ENCODE data around the gene LCMT1. TPM values are rescaled to one million over a fixed set of nuclear protein-coding genes. Genes with fewer than 3 reads are reported as not detected.

Gene LCMT1
- total RNA-seq, 1 donor from 2014 or later = 35.7 TPM

DNA sequence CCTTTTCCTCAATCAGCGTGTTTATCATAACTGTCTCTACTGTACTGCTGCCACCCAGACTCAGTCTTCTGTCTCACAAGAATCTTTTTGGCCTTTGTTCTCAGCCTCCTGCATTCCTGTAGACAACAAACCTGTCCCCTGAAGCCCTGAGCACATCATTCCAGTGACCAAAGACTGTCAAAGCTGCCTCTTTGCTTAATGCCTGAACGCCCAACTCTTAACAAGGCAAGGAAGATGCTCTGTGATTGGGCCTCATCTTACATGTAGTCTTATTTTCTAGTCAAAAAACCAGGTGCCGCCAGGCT lies 75.9 kb downstream of the LCMT1 start:
- Histone ChIP-seq H3K4me1 (no peaks in the 10 kb centered on the region), H3K4me3 (no peak overlapping the region), H3K27me3 (ENCODE audit: low read depth) (no peaks in the 10 kb centered on the region), H3K27ac (no peak overlapping the region), H3K9me3 (no peaks in the 10 kb centered on the region), H3K36me3 (no peaks in the 10 kb centered on the region)
- no peak for ATAC-seq
- intact Hi-C loops (cut with DNase I) = no loop called here
- DNase-seq = no peak
- TF ChIP-seq, protein P1, sequence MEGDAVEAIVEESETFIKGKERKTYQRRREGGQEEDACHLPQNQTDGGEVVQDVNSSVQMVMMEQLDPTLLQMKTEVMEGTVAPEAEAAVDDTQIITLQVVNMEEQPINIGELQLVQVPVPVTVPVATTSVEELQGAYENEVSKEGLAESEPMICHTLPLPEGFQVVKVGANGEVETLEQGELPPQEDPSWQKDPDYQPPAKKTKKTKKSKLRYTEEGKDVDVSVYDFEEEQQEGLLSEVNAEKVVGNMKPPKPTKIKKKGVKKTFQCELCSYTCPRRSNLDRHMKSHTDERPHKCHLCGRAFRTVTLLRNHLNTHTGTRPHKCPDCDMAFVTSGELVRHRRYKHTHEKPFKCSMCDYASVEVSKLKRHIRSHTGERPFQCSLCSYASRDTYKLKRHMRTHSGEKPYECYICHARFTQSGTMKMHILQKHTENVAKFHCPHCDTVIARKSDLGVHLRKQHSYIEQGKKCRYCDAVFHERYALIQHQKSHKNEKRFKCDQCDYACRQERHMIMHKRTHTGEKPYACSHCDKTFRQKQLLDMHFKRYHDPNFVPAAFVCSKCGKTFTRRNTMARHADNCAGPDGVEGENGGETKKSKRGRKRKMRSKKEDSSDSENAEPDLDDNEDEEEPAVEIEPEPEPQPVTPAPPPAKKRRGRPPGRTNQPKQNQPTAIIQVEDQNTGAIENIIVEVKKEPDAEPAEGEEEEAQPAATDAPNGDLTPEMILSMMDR (IDR thresholded peaks at IDR 0.05) = no peak

DNA sequence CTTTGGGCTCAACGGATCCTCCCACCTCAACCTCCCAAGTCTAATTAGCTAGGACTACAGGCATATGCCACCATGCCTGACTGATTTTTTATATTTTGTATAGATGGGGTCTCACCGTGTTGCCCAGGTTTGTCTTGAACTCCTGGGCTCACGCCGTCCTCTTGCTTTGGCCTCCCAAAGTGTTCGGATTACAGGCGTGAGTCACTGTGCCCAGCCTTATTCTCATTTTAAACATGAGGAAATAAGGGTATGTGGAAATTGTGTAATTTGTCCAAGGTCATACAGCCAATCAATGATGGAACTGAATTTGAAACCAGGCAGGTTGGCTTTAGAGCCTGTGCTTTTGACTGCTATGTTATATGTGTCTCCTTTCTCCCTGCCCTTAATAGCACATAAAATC lies 77.8 kb downstream of the LCMT1 start:
- Histone ChIP-seq H3K36me3 (no peaks in the 10 kb centered on the region), H3K27me3 (ENCODE audit: low read depth) (no peaks in the 10 kb centered on the region), H3K4me1 (no peaks in the 10 kb centered on the region), H3K4me3 (no peak overlapping the region), H3K9me3 (no peaks in the 10 kb centered on the region), H3K27ac (no peak overlapping the region)
- TF ChIP-seq, protein P1 (IDR thresholded peaks at IDR 0.05) = no peak
- intact Hi-C loops (cut with DNase I) = no loop called here
- DNase-seq (no peak), ATAC-seq (no peak)

DNA sequence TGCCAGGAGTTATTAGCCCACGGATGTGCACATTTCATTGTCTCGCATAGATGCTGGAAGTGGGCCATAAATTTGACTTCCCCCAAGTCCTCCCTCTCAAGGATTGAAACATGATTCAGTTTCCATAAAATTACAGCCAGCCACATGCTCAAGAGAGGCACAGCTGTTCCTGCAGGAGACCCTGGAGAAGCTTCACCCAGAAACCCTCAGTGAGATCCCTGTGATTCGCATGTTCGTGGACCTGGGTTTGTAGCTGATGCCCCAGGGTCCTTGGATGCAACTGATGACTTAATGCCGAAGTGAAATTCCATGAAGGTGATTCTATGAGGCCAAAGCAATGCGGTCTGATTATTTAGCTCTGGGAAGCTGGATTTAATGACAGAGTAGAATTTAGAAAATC lies 80.6 kb downstream of the LCMT1 start:
- ATAC-seq (no peak), DNase-seq (no peak)
- H3K36me3 ChIP-seq = no peaks in the 10 kb centered on the region
- no peak overlapping the region for H3K27ac ChIP-seq
- no peak overlapping the region for H3K4me3 ChIP-seq
- no peaks in the 10 kb centered on the region for H3K27me3 ChIP-seq (ENCODE audit: low read depth)
- intact Hi-C loops (cut with DNase I) = no loop called here
- no peaks in the 10 kb centered on the region for H3K9me3 ChIP-seq
- TF ChIP-seq, protein P1 (IDR thresholded peaks at IDR 0.05) = no peak
- H3K4me1 ChIP-seq = no peaks in the 10 kb centered on the region

DNA sequence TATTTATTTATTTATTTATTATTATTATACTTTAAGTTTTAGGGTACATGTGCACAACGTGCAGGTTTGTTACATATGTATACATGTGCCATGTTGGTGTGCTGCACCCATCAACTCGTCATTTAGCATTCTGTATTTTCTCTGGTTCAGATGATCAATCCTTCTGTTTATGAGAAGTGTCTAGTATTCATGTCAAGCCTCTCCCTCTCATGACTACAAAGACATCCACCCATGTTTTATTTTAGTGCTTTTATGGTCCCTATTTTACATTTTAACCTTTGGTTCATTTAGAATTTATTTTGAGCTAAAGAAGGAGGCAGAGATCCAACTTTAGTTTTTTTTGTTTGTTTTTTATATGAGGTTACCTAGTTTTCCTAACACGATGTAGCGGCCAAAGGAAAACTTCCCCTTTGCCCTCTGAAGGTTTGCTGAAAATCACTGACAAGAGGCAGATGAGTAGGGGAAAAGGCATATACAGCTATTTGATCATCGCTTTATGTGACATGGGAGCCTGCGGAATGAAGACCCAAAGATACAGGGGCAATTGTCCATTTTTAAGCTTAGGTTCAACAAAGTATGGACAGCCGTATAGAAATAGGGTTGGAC lies 82.8 kb downstream of the LCMT1 start:
- Histone ChIP-seq H3K36me3 (no peaks in the 10 kb centered on the region), H3K9me3 (no peaks in the 10 kb centered on the region), H3K4me1 (no peaks in the 10 kb centered on the region), H3K4me3 (no peak overlapping the region), H3K27me3 (ENCODE audit: low read depth) (no peaks in the 10 kb centered on the region), H3K27ac (no peak overlapping the region)
- ATAC-seq (no peak), DNase-seq (no peak)
- TF ChIP-seq, protein P1 (IDR thresholded peaks at IDR 0.05) = no peak
- intact Hi-C loops (cut with DNase I) = no loop called here

DNA sequence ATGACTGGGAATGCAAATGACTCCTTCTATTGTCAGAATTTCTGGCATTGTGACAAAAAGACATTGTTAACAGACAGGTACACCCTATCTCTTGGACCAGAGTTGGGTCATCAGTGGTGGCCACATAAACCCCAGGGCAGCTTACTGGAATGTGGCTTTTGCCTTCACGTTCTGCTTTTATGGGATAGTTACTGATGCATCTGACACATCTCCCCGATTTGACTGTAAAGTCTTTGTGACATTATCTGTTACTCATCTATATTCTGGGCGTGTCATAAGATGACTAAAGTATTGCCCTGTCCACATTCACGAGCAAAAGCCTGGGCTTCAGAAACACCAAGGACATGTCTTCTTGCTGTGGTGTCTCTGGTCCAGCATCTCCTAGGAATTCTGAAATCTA lies 86.5 kb downstream of the LCMT1 start:
- H3K27ac ChIP-seq = no peak overlapping the region
- H3K4me3 ChIP-seq = no peak overlapping the region
- DNase-seq (no peak), ATAC-seq (no peak)
- intact Hi-C loops (cut with DNase I) = no loop called here
- H3K36me3 ChIP-seq = no peaks in the 10 kb centered on the region
- H3K4me1 ChIP-seq = no peaks in the 10 kb centered on the region
- TF ChIP-seq, protein P1 (IDR thresholded peaks at IDR 0.05) = no peak
- H3K27me3 ChIP-seq (ENCODE audit: low read depth) = no peaks in the 10 kb centered on the region
- no peaks in the 10 kb centered on the region for H3K9me3 ChIP-seq

DNA sequence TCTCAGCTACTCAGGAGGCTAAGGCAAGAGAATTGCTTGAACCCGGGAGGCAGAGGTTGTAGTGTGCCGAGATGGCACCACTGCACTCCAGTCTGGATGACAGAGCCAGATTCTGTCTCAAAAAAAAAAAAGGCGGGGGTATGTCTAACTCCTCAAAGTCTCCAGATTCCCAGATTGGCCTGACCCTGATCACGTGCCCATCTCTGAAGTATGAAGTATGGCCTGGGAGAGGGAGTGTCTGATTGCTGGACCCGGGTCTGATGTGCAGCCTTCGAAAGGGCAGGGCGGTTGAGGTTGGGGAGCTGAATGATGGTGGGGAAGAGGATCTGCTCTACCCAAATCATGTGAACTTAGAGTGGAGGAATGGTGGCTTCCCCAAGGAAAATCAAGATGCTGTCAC lies 87.9 kb downstream of the LCMT1 start:
- intact Hi-C loops (cut with DNase I) = no loop called here
- H3K9me3 ChIP-seq = no peaks in the 10 kb centered on the region
- TF ChIP-seq, protein P1 (IDR thresholded peaks at IDR 0.05) = no peak
- no peak overlapping the region for H3K27ac ChIP-seq
- no peak for DNase-seq
- no peak for ATAC-seq
- no peaks in the 10 kb centered on the region for H3K4me1 ChIP-seq
- no peak overlapping the region for H3K4me3 ChIP-seq
- H3K27me3 ChIP-seq (ENCODE audit: low read depth) = no peaks in the 10 kb centered on the region
- no peaks in the 10 kb centered on the region for H3K36me3 ChIP-seq
